HUDEP-2 (cell line): ENCODE results near the gene FAM187B.
A peak's percentile ranks its signal among the peaks of the same experiment; 100 is the strongest.

Experiments
- DNase-seq, 76 experiments: peaks; one replicate each; lab custom pipeline; 2025; ENCODE audit not compliant: unreplicated experiment in 76 of 76; lab: John Stamatoyannopoulos, UW

The FAM187B gene

DNA sequence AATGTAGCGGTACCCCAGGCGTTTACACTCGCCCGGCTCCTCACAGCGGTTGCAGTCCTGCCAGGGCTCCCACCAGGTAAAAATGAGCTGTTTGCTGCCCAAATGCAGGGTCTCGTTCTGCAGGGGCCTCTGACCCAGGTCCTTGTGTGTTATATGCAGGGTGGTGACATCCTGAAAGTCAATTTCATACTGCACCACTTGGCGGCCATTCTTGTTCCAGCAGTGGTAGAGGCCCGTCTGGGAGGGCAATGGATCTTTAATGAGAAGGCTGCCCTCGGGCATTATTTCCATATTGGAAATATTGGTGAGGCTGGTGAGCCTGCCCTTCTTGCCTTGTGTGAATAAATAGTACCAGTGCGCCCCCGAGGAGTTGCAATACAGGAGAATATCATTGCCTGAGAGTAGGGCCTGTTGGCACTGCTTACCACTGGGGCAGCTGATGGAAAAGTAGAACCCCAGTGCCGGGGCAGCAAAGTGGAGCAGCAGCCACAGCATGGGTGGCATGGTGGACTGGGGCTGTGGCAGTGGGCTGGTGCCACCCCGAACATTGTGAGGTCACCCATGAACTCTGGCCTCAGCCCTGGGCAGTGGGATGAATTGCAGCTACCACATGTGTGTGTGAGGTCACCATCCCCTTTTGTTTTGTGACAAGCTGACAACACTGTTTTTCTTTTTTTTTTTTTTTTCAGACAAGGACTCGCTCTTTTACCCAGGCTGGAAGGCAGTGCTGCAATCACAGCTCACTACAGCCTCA, at the start of gene FAM187B:
Gene FAM187B, minus strand, starts transcription at position 563 of the 754 bp plus-strand sequence. Its CDS starts 59 bp downstream, at position 504.
- DNase-seq, result no peak

DNA sequence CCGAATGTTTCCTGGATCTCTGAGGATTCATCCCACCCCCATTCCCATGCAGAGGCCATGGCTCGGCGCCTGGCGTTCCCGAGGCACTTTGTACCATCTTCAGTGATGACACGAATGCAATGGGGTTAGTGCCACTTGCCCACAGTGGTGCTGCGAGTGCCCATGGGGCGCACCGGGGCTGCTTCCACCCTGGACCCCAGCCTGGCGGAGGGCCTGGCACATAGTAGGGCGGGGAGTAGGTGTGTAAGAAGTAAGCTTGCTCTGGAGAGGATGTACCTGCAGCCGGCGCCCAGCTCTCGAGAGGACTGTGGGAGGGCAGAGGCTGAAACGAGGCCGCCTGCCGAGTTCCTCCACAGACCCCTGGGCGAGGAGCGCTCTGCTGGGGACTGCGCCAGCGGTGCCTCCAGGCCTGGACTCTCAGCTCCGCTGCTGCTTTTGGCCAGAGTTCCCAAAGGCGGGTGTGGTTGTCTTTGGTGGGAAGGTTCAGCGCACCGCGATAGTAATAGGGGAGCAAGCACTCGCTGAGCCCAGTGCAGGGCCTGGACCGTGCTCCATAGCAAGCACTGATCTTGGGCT, 48.3 kb upstream of the FAM187B start:
- no peak for DNase-seq

DNA sequence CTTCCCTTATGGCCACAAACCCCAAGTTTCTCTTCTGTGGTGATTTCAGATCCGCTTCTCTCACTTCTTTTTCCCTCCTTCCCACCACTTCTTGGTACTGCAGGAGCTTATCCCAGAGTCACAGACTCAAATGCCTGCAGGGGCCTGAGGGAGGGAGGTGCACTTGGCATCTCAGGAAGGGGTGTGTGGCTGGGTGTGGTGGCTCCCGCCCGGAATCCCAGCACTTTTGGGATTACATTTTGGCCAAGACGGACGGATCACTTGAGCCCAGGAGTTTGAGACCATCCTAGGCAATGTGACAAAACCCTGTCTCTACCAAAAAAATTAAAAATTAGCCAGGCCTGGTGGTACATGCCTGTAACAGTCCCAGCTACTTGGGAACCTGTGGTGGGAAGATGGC, 45.8 kb upstream of the FAM187B start:
- DNase-seq, result no peak

DNA sequence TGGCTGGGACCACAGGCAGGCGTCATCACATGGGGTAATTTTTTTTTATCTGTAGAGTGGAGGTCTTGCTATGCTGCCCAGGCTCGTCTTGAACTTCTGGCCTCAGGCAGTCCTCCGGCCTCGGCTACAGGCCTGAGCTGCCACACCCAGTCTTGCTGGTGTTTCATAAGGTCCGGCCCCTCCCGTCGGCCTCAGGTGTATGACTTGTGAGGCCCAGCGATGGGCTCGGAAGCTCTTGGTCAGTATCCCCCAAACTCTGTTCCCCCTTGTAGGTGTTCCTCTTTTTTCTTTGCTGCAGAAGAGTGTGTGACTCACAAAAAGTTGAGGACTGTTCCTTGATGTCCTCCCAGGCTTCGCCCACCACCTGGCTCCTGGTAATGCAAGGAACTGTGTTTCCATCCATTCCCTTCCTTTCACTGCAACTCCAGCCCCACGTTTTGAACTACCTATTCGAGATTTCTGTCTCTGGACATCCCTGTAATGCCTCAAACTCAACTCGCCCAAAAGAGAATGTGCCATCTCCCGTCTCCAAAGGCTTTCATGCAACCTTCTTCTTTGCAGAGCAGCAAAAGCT, 45.2 kb upstream of the FAM187B start:
- no peak for DNase-seq

DNA sequence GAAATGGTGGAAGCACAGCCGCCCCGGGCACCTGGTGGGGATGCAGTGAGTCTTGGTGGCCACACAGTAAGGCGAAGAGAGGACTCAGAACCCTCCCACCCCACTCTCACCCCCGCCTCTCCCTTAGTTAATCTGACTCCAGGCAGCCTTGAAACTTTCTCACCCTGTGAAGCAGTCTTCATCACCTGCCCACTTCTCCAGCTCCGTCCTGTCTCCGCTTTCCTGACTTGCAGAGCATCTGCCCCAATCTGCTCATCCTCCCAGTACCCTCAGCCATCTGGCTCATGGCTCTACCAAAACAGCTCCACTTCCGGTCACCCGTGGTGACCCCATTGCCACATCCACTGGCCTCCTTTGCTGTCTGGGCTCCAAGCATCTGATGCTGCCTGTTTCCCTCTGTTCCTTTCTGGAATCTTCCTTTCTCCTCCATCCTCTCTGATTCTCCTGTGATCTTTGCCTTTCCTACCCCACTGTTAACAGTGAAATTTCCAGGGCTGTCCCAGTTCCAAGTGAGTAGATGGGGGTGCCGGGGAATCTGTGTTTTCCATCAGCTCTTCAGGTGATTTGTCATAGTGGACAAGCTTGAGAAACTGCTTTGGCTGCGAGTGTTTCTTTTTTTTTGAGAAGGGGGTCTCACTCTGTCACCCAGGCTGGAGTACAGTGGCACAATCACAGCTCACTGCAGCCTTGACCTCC, 44.6 kb upstream of the FAM187B start:
- DNase-seq, result no peak

DNA sequence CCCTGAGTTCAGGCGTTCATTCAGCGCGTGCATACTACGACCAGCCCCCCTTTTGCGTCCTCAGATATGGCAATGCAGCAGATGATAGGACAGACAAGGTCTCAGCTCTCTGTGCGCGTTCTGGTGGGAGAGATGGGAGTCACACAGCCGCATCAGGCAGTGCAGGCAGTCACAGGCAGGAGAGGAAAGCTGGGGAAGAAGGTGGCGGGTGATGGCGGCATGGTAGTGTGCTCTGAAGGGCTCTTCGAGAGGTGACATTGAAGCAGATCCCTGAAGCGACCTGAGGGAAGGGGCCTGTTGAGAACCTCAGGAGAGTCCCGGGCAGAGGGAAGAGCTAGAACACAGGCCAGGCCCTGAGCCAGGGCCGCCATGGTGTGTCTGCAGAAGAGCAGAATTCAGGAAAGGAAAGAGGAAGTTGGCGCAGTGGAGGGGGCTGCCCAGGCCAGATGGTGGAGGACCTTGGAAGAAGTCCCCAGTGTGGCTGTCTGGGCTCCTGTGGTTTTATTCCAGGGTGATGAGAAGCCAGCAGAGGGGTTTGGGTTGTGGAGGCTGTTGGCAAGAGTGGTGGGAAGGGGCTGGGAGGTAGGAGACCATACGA, 43.7 kb upstream of the FAM187B start:
- no peak for DNase-seq

DNA sequence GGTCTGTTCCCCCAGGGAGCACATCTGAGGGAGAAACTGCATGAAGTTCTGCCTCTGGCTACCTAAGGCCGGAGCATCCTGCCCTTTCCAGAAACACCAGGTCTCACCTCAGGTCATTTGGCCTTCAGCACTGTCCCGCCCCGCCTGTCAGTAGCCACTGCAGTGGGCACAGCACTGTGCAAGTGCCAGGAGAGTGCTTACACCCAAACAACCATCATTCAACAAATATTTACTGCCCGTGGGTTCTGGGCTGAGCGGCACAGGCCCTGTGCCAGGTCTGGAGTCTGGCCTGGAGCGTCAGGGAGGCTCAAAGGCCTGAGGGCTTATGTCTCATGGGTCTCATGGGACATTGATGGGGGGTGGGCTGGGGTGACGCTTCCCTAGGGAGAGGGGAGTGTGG, 43.0 kb upstream of the FAM187B start:
- no peak for DNase-seq

DNA sequence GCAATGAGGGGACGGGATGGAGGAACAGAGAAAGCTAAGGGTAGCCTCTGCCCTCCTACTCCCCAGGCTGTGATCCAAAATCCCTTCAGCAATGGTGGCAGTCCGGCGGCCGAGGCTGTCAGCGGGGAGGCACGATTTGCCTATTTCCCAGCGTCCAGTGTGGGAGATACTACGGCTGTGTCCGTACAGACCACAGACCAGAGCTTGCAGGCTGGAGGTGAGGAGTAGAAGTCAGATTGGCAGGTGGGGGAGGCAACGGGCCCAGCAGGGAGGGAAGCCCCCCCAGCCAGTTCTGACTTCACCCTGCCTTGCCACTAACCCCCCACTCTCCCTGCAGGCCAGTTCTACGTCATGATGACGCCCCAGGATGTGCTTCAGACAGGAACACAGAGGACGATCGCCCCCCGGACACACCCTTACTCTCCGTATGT, 41.9 kb upstream of the FAM187B start:
- DNase-seq, result no peak

DNA sequence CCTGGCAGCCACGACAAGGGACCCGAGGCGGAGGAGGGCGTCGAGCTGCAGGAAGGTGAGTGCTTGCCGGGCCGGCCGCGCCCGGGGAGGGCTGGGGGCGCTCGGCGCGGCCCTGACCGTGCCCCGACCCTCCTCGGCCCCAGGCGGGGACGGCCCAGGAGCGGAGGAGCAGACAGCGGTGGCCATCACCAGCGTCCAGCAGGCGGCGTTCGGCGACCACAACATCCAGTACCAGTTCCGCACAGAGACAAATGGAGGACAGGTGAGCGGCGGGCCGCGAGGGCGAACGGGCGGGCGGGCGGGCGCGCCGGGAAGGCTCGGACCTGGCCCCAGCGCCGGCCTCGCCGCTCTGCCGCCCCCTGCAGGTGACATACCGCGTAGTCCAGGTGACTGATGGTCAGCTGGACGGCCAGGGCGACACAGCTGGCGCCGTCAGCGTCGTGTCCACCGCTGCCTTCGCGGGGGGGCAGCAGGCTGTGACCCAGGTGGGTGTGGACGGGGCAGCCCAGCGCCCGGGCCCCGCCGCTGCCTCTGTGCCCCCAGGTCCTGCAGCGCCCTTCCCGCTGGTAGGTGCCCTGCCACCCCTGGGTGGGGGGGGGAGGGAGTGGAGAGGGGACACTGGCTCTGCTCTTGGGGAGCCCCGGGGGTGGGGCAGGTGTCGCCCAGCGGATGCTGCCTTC, 41.0 kb upstream of the FAM187B start:
- peak in 73 of 76 experiments; percentile 38 to 90 (median 78) for DNase-seq

DNA sequence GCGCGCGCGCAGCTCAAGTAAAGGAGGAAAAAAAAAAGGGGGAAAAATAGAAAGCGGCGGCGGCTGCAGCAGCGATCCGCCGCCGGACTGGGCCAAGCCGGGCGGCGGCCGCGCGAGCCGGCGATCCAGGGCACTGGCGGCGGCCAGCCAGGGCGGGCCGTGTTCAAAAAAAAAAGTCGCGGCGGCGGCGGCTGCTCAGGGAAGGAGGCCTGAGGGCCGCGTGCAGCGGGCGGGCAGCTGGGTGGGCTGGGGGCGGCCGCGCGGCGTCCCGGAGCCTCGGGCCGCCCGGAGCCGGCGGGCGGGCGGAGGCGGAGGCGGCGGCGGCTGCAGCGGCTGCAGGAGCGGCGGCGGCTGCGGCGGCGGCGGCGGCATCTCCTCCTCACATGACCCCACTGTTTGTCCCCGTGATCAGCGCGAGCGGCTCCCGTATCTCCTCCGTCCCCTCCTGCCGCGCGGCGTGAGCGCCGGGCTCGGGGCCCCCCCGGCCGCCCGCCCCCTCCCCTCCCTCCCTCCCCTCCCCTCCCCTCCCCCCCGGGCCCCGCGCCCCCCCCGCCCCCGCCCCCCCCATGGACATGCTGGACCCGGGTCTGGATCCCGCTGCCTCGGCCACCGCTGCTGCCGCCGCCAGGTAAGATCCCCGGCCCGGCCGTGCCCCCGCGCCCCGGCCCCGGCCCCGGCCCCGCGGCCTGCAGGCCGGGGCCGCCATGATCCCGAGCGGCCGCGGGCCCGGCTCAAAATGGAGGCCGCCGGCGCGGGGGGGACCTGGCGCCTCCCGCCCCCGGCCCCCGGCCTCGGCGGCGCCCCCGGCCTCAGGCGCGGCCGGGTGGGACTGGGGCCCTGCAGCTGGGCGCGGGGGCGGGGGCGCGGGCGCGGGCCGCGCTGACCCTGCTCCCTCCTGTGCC, 40.2 kb upstream of the FAM187B start, which contains the start of gene USF2:
Gene USF2, plus strand, starts transcription at position 427 of the 902 bp plus-strand sequence. Its CDS starts 140 bp downstream, at position 567.
- peak in 71 of 76 experiments; percentile 14 to 80 (median 63) for DNase-seq

DNA sequence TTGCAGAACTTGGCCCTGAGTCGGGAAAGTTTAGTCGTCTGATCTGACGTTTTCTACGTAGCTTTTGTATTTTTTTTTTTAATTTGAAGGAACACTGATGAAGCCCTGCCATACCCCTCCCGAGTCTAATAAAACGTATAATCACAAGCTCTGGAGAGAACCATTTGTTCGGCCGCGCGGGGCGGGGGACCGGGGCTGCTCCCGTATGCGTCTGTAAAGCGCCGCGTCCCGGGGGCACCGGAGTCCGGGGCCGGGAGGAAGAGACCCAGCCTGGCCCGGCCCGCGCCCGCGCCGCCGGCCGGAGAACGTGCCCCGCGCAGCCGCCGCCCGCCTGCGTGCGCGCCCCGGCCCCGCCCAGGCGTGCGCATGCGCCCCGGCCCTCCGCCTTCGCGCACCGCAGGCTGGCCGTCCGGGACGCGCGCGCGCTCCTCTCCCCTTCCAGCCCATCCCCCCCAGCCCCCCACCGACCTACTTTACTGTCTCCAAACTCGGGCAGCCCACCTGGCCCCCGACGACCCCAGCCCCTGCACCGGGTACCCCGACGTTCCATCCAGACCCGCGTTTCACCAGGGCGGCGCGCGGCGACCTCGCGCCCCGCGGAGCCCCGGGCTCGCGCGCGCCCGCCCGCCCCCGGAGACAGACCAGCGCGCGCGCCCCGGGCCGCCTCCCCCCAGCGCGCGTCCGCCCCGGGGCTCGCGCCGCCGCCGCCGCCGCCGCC, 39.4 kb upstream of the FAM187B start:
- DNase-seq, result peak in 66 of 76 experiments; percentile 10 to 88 (median 64)

DNA sequence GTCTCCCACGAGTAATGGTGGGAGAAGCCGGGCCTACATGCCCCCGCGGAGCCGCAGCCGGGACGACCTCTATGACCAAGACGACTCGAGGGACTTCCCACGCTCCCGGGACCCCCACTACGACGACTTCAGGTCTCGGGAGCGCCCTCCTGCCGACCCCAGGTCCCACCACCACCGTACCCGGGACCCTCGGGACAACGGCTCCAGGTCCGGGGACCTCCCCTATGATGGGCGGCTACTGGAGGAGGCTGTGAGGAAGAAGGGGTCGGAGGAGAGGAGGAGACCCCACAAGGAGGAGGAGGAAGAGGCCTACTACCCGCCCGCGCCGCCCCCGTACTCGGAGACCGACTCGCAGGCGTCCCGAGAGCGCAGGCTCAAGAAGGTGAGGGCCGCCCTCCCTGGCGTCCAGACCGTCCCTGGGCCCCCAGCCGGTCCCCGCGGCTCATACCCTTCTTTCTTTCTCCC, 38.8 kb upstream of the FAM187B start:
- peak in 30 of 76 experiments; percentile 22 to 82 (median 40) for DNase-seq

DNA sequence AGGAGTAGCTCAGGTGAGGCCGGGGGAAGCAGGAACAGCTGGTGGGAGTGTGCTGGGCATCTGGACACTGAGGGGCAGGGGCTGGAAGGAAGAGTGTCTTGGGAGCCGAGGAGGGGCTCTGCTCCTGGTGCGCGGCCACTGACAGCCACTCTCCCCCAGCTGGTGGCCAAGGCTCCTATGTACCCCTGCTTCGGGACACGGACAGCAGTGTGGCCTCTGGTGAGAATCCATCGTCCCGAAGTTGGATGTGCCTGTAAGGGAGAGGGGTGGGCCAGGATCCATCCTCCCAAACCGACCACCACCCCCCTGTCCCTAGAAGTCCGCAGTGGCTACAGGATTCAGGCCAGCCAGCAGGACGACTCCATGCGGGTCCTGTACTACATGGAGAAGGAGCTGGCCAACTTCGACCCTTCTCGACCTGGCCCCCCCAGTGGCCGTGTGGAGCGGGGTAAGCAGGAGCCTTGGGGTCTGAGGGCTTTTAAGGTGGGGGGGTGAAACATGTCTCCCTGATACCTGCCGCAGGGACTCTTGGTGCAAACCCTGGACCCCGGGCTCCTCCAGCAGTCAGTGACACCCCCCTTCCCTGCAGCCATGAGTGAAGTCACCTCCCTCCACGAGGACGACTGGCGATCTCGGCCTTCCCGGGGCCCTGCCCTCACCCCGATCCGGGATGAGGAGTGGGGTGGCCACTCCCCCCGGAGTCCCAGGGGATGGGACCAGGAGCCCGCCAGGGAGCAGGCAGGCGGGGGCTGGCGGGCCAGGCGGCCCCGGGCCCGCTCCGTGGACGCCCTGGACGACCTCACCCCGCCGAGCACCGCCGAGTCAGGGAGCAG, 38.2 kb upstream of the FAM187B start:
- DNase-seq, result peak in 3 of 76 experiments; percentile 18 to 39 (median 33)

DNA sequence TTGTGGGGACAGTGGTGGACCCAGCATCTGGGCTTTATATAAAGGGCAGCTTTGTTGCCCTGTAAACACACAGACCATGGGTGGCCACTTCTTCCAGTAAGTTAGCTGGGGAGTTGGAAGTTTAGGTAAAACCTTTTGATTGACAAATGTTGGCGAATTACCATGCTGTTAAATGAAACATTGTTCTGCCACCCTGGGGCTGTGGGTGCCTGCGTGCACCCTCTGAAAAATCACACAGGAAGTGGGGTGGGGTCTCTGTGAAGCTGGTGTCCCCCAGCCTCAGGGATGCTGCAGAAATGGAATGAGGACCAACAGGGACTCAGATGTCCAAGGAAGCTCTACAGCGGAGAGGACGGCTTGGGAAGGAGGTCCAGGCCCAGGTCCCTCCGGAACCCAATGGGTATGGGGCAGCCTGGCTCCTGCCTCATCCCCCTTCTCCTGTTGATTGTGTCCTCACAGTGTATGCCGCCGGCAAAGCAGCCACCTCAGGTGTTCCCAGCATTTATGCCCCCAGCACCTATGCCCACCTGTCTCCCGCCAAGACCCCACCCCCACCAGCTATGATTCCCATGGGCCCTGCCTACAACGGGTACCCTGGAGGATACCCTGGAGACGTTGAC, 37.5 kb upstream of the FAM187B start:
- DNase-seq, result no peak

DNA sequence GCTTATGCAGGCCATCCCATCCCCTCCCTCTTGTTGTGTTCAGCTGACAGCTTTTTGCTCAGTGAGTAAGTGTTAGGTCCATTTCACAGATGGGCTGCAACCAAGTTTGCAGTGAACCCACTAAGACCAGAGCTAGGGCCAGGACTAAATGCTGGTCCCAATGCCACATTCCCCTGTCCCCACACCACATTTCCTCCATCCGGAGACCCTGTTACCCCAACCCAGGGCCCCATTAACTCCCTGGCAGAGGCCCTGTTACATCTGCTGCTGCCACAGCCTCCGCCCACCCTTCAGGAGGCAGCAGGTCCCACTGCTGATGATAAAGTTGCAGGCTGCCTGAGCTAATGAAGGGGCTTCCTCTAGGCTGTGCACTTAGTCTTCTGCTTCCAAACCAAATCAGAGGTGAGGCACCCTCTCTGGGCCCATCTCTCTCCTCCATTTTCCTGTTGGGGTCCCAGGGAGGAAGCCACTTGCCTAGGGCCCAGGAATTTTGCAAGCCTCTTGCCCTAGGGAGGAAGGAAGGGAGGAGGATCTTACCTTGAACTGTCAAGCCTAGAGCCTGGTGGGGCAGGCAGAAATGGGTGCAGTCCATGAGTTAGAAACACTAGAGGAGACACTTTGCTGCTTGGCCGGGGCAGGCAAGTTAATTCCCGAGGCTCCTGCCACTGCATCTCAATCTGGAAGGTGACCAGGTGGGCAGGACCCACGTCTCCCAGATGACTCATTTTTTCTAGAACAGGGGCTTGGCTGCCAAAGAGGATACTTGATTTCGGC, 36.8 kb upstream of the FAM187B start:
- DNase-seq, result peak in 12 of 76 experiments; percentile 12 to 55 (median 26)
